OCI-LY3 (cell line): Measurements from ENCODE around the gene KRCC1.

Experiments
- EZH2phosphoT487 ChIP-seq: fragments of 200-600 bp; shearing (Covaris generic); IDR thresholded peaks from 2 replicates; pipeline ENCODE4 v1.6.1; 2018; ENCODE audit warnings: antibody characterized with exemption, mixed run types, low read depth
- TF ChIP-seq, protein P1 (sequence below): fragments of 200-600, 300-600 bp; sonication (generic); IDR thresholded peaks from 2 replicates; pipeline ENCODE4 v1.5.1; 2014; ENCODE audit warnings: antibody characterized with exemption, low read length, low read depth

DNA sequence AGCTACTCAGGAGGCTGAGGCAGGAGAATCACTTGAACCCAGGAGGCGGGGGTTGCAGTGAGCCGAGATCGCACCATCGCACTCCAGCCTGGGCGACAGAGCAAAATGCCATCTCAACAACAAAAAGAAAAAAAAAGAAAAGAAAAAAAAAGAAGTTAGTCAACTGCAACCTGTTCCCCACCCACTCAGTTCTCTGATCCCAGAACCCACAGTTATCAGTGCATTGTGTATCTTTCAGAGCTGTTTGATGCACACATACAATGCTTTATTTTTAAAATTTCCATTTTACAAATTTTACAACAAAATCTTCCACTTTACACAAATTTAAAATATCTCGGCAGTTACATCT, 53.2 kb downstream of the KRCC1 start:
- TF ChIP-seq, protein P1, sequence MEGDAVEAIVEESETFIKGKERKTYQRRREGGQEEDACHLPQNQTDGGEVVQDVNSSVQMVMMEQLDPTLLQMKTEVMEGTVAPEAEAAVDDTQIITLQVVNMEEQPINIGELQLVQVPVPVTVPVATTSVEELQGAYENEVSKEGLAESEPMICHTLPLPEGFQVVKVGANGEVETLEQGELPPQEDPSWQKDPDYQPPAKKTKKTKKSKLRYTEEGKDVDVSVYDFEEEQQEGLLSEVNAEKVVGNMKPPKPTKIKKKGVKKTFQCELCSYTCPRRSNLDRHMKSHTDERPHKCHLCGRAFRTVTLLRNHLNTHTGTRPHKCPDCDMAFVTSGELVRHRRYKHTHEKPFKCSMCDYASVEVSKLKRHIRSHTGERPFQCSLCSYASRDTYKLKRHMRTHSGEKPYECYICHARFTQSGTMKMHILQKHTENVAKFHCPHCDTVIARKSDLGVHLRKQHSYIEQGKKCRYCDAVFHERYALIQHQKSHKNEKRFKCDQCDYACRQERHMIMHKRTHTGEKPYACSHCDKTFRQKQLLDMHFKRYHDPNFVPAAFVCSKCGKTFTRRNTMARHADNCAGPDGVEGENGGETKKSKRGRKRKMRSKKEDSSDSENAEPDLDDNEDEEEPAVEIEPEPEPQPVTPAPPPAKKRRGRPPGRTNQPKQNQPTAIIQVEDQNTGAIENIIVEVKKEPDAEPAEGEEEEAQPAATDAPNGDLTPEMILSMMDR: no peak
- TF ChIP-seq EZH2phosphoT487: no peak
